Measurements from ENCODE around the gene RPN2. TPM values are rescaled to one million over a fixed set of nuclear protein-coding genes. Genes with fewer than 3 reads are reported as not detected.

Gene RPN2
- total RNA-seq, 1 donor = 159 TPM

DNA sequence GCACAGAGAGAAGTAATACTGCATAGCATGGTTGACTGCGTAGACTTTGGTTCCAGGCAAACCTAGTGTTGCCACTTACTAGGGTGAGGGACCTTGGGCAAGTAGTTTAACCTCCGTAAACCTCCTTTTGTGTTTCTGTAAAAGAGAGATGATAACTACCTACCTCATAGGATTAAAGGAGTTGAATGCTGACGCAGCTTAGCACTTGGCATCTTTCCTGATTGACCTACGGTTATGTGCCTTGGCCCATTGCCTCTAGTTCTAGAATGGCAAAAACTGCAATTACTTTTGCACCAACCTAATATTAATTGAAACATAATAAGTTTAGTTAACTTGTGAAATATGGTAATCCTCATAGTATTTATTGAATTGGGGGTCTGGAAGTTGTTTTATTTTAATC is 63.4 kb downstream of the RPN2 start:
- no peak overlapping the region for H3K4me3 ChIP-seq (ENCODE audit: low read depth, low read length)
- DNase-seq (ENCODE audit: low read depth) = no peak
- TF ChIP-seq, protein P1, sequence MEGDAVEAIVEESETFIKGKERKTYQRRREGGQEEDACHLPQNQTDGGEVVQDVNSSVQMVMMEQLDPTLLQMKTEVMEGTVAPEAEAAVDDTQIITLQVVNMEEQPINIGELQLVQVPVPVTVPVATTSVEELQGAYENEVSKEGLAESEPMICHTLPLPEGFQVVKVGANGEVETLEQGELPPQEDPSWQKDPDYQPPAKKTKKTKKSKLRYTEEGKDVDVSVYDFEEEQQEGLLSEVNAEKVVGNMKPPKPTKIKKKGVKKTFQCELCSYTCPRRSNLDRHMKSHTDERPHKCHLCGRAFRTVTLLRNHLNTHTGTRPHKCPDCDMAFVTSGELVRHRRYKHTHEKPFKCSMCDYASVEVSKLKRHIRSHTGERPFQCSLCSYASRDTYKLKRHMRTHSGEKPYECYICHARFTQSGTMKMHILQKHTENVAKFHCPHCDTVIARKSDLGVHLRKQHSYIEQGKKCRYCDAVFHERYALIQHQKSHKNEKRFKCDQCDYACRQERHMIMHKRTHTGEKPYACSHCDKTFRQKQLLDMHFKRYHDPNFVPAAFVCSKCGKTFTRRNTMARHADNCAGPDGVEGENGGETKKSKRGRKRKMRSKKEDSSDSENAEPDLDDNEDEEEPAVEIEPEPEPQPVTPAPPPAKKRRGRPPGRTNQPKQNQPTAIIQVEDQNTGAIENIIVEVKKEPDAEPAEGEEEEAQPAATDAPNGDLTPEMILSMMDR (IDR thresholded peaks at IDR 0.05; ENCODE audit: insufficient read depth, low read length) = no peak

DNA sequence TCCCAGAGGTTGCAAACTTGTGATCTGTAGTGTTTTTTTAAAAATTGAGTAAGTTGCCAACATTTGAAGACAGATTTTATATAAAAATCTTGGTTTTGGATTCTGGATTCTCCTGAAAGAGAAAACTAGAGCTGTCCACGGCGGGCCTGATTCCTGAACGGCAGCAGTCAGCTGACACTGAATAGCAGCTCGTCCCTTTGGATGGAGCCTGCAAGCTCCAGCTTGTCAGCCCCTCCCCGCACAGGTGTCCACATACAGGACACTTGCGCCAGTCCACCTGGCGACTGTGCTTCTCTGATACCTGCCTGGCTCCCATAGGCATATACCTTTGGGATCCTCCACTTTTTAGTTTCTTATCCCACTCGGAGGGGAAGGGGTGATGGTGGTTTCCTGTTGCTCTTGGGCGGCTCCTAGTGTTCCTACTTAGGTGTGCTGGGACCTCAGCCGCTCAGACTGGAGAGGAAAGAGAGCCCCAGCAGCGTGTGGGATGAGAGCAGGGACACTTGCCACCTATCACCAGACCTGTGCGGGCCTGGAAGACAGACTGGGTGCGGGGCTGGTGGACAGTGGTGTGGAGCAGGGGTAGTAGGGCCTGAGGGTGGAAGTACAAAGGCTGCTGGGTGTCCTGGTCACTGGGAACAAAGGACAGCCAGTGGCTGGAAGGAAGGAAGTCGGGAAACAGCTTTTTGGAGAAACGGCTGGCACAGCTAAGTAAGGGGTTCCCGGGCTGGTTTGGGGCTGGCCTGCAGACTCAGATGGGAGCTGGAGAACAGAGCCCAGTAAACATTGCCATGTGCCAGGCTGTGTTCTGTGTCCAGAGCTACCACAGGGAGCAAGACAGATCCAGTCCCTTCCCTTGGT is 64.2 kb downstream of the RPN2 start:
- TF ChIP-seq, protein P1 (IDR thresholded peaks at IDR 0.05; ENCODE audit: insufficient read depth, low read length) = no peak
- no peak for DNase-seq (ENCODE audit: low read depth)
- no peak overlapping the region for H3K4me3 ChIP-seq (ENCODE audit: low read depth, low read length)

DNA sequence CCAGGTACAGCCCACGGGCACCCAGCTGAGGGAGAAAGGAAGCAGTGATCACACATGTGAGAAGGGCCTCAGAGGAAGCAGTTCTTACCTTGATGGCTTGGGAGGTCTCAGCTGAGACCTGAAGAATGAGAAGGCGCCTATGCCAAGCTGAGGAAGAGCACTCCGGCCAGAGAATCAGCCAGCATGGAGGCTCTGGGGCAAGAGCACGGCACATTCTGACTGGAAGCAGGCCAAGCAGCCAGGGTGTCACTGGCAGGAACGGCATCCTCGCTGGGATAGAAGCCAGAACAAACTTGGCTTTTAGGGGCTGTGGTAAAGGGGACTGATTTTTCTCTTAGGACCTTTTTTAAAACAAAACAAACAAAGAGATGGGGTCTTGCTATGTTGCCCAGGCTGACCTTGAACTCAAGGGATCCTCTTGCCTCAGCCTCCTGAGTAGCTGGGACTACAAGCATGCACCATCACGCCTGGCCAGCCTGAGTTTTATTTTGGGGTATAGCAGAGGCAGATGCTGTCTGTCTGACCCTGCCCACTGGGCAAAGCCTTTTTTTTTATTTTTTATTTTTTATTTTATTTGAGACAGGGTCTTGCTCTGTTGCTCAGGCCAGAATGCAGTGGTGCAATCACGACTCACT is 64.9 kb downstream of the RPN2 start:
- no peak overlapping the region for H3K4me3 ChIP-seq (ENCODE audit: low read depth, low read length)
- peak; percentile 17 for DNase-seq (ENCODE audit: low read depth)
- TF ChIP-seq, protein P1 (IDR thresholded peaks at IDR 0.05; ENCODE audit: insufficient read depth, low read length) = no peak

DNA sequence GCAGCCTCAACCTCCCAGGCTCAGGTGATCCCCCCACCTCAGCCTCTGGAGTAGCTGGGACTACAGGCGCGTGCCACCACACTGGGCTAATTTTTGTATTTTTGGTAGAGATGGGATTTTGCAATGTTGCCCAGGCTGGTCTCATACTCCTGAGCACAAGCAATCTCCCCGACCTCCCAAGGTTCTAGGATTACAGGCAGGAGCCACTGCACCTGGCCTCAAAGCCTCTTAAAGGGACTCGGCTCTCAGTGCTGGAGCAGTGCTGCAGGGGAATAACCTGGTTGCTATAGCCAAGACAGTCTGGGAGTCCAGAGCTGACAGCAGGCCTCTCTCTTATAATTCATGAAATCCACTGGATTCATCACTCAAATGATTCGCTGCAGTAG is 65.4 kb downstream of the RPN2 start:
- no peak overlapping the region for H3K4me3 ChIP-seq (ENCODE audit: low read depth, low read length)
- TF ChIP-seq, protein P1 (IDR thresholded peaks at IDR 0.05; ENCODE audit: insufficient read depth, low read length) = no peak
- DNase-seq (ENCODE audit: low read depth) = no peak

DNA sequence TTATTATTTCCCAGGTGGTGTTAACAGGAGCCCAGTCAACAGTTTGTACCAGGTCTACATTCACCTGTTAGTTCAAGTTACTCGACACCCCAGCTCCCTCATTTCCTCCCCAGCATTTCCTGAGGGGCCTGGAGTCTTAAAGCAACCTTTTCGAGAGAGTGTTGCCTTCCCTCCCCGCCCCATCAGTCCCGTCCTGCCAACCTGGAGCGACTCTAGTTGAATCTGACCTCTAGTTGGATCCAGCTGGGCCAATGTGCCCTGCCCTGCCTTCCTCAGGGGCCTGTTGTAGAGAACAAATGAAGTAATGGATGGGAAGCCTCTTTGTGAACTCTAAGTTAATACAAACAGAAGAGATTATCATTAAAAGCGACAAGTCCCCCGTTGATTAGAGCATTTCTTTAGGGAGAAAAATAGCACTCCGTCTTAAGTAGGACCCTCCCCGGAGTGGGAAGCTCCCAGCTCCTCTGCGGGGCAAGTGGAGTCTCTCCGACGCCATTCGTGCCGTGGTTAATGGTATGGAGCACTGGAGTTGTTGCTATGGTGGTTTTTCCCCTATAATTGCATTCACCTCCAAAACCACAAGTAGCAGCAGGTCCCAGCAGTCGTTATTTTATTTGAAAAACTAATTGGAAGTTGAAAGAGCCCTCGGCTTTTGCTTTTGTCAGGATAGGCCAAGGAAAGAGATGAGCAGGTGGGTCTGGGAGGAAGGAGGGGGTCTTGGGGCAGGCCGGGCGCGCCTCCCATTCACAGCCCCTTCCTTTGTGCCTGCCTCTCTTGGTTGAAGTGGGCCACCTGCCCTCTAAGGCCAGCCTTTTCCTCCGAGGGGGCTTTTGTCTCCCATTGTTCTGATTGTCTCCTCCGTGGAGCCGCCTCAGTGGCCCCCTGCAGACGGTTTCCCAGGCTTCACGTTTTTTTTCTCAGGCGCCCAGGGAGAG is 66.4 kb downstream of the RPN2 start:
- no peak overlapping the region for H3K4me3 ChIP-seq (ENCODE audit: low read depth, low read length)
- TF ChIP-seq, protein P1 (IDR thresholded peaks at IDR 0.05; ENCODE audit: insufficient read depth, low read length) = no peak
- no peak for DNase-seq (ENCODE audit: low read depth)

DNA sequence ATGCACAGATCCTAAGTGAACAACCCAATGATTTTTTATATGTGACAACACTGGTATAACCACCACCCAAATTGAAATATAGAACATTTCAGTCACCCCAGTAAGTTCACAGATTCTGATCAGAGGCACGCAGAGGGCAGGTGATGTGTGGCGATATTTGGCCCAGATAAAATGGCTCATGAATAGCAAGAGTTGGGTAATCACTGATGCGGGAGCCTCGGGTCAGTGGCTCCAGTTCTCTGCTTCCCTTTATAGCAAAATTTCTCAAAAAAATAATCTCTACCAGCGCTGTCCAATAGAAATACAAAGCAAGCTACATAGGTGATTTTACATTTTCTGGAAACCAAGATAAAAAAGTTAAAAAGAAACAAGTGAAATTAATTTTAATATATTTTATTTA is 67.6 kb downstream of the RPN2 start:
- no peak overlapping the region for H3K4me3 ChIP-seq (ENCODE audit: low read depth, low read length)
- TF ChIP-seq, protein P1 (IDR thresholded peaks at IDR 0.05; ENCODE audit: insufficient read depth, low read length) = no peak
- DNase-seq (ENCODE audit: low read depth) = no peak
